Measurements from ENCODE around the gene CCR7.

DNA sequence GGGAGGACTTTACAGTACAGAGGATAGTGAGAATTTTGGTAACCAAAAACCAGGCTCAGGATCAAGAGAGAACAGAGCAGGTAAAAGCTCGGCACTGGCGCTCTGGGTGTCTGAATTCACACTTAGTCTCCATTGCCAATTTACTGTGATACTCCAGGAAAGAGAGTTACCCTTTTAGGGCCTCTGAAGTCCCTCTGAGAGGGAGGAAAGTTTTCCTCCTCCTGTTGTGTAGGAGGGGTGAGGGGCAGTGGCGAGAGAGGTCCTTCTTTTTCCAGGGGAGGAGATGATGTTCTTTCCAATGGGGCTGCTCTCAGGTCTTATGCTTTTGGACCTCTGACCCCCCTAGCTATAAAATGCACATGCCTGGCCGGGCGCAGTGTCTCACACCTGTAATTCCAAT lies 58.5 kb downstream of the CCR7 start:
- no peak for TF ChIP-seq POLR2AphosphoS5 (IDR thresholded peaks at IDR 0.05)
- no peak for TF ChIP-seq CTCF (IDR thresholded peaks at IDR 0.05 in 8 of 11, conservative IDR thresholded peaks at IDR 0.05 in 3 of 11)
- no peak for TF ChIP-seq POLR2A (IDR thresholded peaks at IDR 0.05)

Data from spleen (tissue), 7 donors.